HCT116 (cell line): ENCODE data around the gene PACS2. TPM values are rescaled to one million over a fixed set of nuclear protein-coding genes. Genes with fewer than 3 reads are reported as not detected.
"Not testable (repeated sequence)": the region's sequence is repeated elsewhere in the genome, so short reads cannot be mapped to it uniquely, and the experiment has no call there.

Experiments used
- ATAC-seq: fragments of 200-7000 bp; cut with Tn5 transposase; 2 replicates; pipeline ENCODE4 v1.9.1; 2020; ENCODE audit warnings: mild to moderate bottlenecking, moderate library complexity
- BruUV-seq: library from RNA; stranded (reverse); fragments of 400-500 nt; replicated peaks from 2 replicates; lab custom pipeline; 2021; lab: Mats Ljungman, UMichigan
- CTCF ChIA-PET: fragments of 300-600 bp; sonication (Branson Sonifier 250); formaldehyde crosslinking; loops from one replicate; lab custom pipeline; 2021; ENCODE audit warnings: antibody characterized with exemption; lab: Charles Lee
- POLR2A ChIA-PET: fragments of 300-600, 350-600 bp; sonication (Branson Sonifier 250); formaldehyde crosslinking; loops from one replicate; lab custom pipeline; 2021; ENCODE audit warnings: antibody characterized with exemption; lab: Charles Lee
- RAD21 ChIA-PET, 2 experiments: fragments of 300-600 bp; sonication (Branson Sonifier 250); formaldehyde crosslinking; loops; one replicate each; lab custom pipeline; 2023; ENCODE audit warnings: low total read pairs in 2 of 2; ENCODE audit not compliant: uncharacterized antibody in 2 of 2, unreplicated experiment in 2 of 2, low non-redundant PET in 1 of 2; lab: Charles Lee
- DNase-seq: peaks from one replicate; pipeline ENCODE4 v3.0.0-alpha.2; 2010; ENCODE audit warnings: low read depth, low spot score
- H2AFZ ChIP-seq: fragments of 200-600 bp; shearing (Covaris generic), sonication (generic); 2 replicates; pipeline ENCODE4 v1.6.1; 2017; ENCODE audit warnings: low read depth, mixed run types, mixed read lengths, antibody characterized with exemption, low read length; ENCODE audit not compliant: poor library complexity, severe bottlenecking
- H3K27ac ChIP-seq: 2 replicates; pipeline ENCODE4 v1.5.1; 2012; ENCODE audit warnings: low read depth, low read length
- H3K27me3 ChIP-seq: fragments of 200-600 bp; sonication (generic); 2 replicates; pipeline ENCODE4 v1.6.1; 2016; ENCODE audit warnings: mixed run types, low read length, mixed read lengths; ENCODE audit not compliant: insufficient read depth
- H3K36me3 ChIP-seq, 2 experiments: fragments of 200-500 bp in 1 of 2; fragments of 200-600 bp in 1 of 2; sonication (Bioruptor generic) in 1 of 2; sonication (generic) in 1 of 2; 2 replicates each; pipeline versions ENCODE4 v1.5.1 to v1.6.1; 2014 to 2016; ENCODE audit warnings: low read length in 2 of 2, inconsistent platforms in 1 of 2, mixed read lengths in 1 of 2, mixed run types in 1 of 2; ENCODE audit not compliant: insufficient read depth in 2 of 2, control insufficient read depth in 1 of 2
- H3K4me1 ChIP-seq, 2 experiments: fragments of 200-600 bp in 1 of 2; sonication (generic) in 1 of 2; 2 replicates each; pipeline versions ENCODE4 v1.5.1 to v1.6.1; 2012 to 2017; ENCODE audit warnings: low read length in 2 of 2, inconsistent platforms in 1 of 2, mild to moderate bottlenecking in 1 of 2, mixed read lengths in 1 of 2, mixed run types in 1 of 2, moderate library complexity in 1 of 2; ENCODE audit not compliant: insufficient read depth in 2 of 2, control insufficient read depth in 1 of 2
- H3K4me2 ChIP-seq: fragments of 200-600 bp; sonication (generic); 2 replicates; pipeline ENCODE4 v1.6.1; 2017; ENCODE audit warnings: mixed run types, low read length, mixed read lengths
- H3K4me3 ChIP-seq, 2 experiments: fragments of 200-600 bp in 1 of 2; sonication (generic) in 1 of 2; replicated peaks in 1 of 2; 2 replicates each; pipeline ENCODE4 v1.5.1; 2011 to 2016; ENCODE audit warnings: low read length in 2 of 2, control low read depth in 1 of 2, low read depth in 1 of 2, mild to moderate bottlenecking in 1 of 2, mixed read lengths in 1 of 2, mixed run types in 1 of 2
- H3K79me2 ChIP-seq: fragments of 200-600 bp; sonication (generic); 2 replicates; pipeline ENCODE4 v1.6.1; 2017; ENCODE audit warnings: mild to moderate bottlenecking, mixed run types, low read length, moderate library complexity, mixed read lengths; ENCODE audit not compliant: insufficient read depth
- H3K9ac ChIP-seq: fragments of 200-600 bp; sonication (generic); 2 replicates; pipeline ENCODE4 v1.6.1; 2016; ENCODE audit warnings: low read length, mixed read lengths
- H3K9me2 ChIP-seq: fragments of 200-600 bp; sonication (generic), shearing (Covaris generic); 2 replicates; pipeline ENCODE4 v1.6.1; 2017; ENCODE audit warnings: mixed run types, mild to moderate bottlenecking, moderate library complexity; ENCODE audit not compliant: insufficient read depth
- H3K9me3 ChIP-seq, 2 experiments: fragments of 200-500 bp in 1 of 2; fragments of 200-600 bp in 1 of 2; sonication (Bioruptor generic) in 1 of 2; sonication (generic) in 1 of 2; 2 replicates each; pipeline ENCODE4 v1.6.1; 2014 to 2017; ENCODE audit warnings: low read length in 2 of 2, mixed read lengths in 2 of 2, inconsistent platforms in 1 of 2, low read depth in 1 of 2, mild to moderate bottlenecking in 1 of 2, mixed run types in 1 of 2, moderate library complexity in 1 of 2; ENCODE audit not compliant: control insufficient read depth in 1 of 2, insufficient read depth in 1 of 2
- H4K20me1 ChIP-seq: fragments of 200-600 bp; sonication (generic), shearing (Covaris generic); 2 replicates; pipeline ENCODE4 v1.6.1; 2017; ENCODE audit warnings: mixed run types, mild to moderate bottlenecking, moderate library complexity; ENCODE audit not compliant: insufficient read depth
- CBX3 ChIP-seq: IDR thresholded peaks from 2 replicates; pipeline ENCODE4 v1.6.1; 2012; ENCODE audit warnings: low read depth
- CEBPB ChIP-seq: IDR thresholded peaks from 2 replicates; pipeline ENCODE4 v1.6.1; 2012; ENCODE audit warnings: low read depth
- EGR1 ChIP-seq: IDR thresholded peaks from 2 replicates; pipeline ENCODE4 v1.6.1; 2012; ENCODE audit warnings: low read depth
- EZH2phosphoT487 ChIP-seq: fragments of 200-600 bp; IDR thresholded peaks from 2 replicates; pipeline ENCODE4 v1.6.1; 2018; ENCODE audit warnings: antibody characterized with exemption, borderline replicate concordance
- SRF ChIP-seq: IDR thresholded peaks from 2 replicates; pipeline ENCODE4 v1.6.1; 2012; ENCODE audit warnings: low read depth
- TCF7L2 ChIP-seq: IDR thresholded peaks from 2 replicates; pipeline ENCODE4 v1.7.0; 2011; ENCODE audit warnings: borderline replicate concordance, inconsistent platforms; ENCODE audit not compliant: insufficient read depth, insufficient read length; ENCODE audit errors: extremely low read depth
- ZNF274 ChIP-seq: fragments of 200-500 bp; sonication (Bioruptor generic); IDR thresholded peaks from 2 replicates; pipeline ENCODE4 v1.6.1; 2014; ENCODE audit warnings: mild to moderate bottlenecking, low read depth, low read length, inconsistent platforms
- intact Hi-C: fragments of 100-400 bp; cut with micrococcal nuclease; formaldehyde crosslinking; loops from 2 replicates; pipeline ENCODE4 v1.10.0; 2022
- total RNA-seq: library from RNA; stranded (reverse); gene quantifications from one replicate; pipeline ENCODE4 v1.2.1, GENCODE V29; 2021; ENCODE audit not compliant: unreplicated experiment
- TF ChIP-seq, protein P1 (sequence below): IDR thresholded peaks from 2 replicates; pipeline ENCODE4 v1.6.1; 2011; ENCODE audit warnings: mild to moderate bottlenecking, low read length, moderate library complexity; ENCODE audit not compliant: insufficient replicate concordance; ENCODE audit errors: extremely low read depth

Gene PACS2
- total RNA-seq, 1 experiment from 2014 or later, result 75.5 TPM

DNA sequence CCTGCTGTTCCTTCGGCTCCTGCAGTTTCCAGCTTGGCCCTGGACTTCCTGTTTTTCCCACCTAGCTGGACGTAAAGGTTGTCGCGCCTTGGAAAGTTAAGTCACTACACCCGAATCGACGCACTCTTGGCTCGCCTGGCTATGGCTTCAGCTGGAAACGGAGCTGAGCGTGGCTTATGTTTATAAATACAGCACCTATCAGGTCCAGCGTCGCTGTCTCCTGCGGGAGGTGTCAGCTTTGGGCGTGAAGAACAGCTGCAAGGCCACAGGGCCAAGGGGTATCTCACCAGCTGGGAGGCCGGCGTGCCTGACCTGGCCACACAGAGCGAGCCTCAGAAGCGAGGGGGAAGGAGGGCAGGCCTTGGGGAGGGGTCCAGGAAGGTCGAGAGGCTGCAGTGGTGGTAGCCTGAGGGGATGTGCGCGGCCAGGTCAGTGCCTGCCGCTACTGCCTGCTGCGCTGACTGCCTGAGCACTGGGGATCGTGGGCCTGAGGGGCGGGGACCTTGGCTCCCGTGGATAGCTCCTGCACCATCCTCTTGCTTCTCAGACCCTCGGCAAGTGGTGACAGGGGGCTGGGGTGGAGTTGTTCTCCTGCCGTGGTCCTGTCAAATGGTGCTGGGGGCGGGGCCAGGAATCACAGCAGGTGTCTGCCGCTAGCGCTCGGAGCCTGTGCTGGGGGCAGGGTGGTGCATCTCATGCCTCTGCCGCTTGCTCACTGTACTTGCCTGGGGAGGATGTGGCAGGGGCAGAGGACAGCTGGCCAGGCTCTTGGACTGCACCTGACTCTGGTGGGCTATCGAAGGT lies 12.5 kb downstream of the PACS2 start:
- Histone ChIP-seq H3K4me2 (no peak overlapping the region), H3K27ac (no peak overlapping the region), H3K36me3 (no peaks in the 10 kb centered on the region), H3K4me3 (no peak overlapping the region), H3K9ac (no peak overlapping the region), H3K9me3 (no peaks in the 10 kb centered on the region), H3K27me3 (no peaks in the 10 kb centered on the region), H3K9me2 (no peaks in the 10 kb centered on the region), H4K20me1 (no peaks in the 10 kb centered on the region), H2AFZ (no peak overlapping the region), H3K79me2 (peaks cover 59% of the 10 kb centered on the region), H3K4me1 (peaks cover 17 to 20% of the 10 kb centered on the region in 2 experiments; a peak in 3 of 4 replicates)
- ChIA-PET POLR2A (interaction anchor here (1.0 kb wide), 1 partner anchor 26 kb away, joined by 4 read pairs; no protein-coding TSS in a partner anchor), CTCF (no interaction called here), RAD21 (no interaction called here)
- no peak for TF ChIP-seq SRF
- no peak for TF ChIP-seq EZH2phosphoT487
- no peak for TF ChIP-seq TCF7L2
- no peak for TF ChIP-seq ZNF274
- TF ChIP-seq, protein P1, sequence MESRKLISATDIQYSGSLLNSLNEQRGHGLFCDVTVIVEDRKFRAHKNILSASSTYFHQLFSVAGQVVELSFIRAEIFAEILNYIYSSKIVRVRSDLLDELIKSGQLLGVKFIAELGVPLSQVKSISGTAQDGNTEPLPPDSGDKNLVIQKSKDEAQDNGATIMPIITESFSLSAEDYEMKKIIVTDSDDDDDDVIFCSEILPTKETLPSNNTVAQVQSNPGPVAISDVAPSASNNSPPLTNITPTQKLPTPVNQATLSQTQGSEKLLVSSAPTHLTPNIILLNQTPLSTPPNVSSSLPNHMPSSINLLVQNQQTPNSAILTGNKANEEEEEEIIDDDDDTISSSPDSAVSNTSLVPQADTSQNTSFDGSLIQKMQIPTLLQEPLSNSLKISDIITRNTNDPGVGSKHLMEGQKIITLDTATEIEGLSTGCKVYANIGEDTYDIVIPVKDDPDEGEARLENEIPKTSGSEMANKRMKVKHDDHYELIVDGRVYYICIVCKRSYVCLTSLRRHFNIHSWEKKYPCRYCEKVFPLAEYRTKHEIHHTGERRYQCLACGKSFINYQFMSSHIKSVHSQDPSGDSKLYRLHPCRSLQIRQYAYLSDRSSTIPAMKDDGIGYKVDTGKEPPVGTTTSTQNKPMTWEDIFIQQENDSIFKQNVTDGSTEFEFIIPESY, result no peak
- no peak for TF ChIP-seq CEBPB
- TF ChIP-seq EGR1, result no peak
- TF ChIP-seq CBX3, result no peak
- intact Hi-C loops, result no loop called here
- no TSS peak for BruUV-seq
- DNase-seq, result no peak
- no peak for ATAC-seq

DNA sequence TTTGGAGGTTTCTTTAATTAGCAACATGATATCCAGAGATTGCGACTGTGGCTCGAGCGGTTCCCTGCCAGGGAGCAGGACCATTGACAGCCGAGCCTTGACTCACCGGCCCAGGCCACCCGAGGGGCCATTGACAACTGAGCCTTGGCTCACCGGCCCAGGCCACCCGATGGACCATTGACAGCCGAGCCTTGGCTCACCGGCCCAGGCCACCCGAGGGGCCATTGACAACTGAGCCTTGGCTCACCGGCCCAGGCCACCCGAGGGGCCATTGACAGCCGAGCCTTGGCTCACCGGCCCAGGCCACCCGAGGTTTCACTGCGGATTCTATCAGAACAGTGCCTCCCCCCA lies 13.1 kb downstream of the PACS2 start:
- H3K27ac ChIP-seq, H3K9me2 ChIP-seq, H3K4me2 ChIP-seq, BruUV-seq, H2AFZ ChIP-seq, DNase-seq, POLR2A ChIA-PET, H3K9ac ChIP-seq, H3K4me3 ChIP-seq, H3K27me3 ChIP-seq, H4K20me1 ChIP-seq, ATAC-seq, CTCF ChIA-PET, H3K9me3 ChIP-seq, RAD21 ChIA-PET, H3K36me3 ChIP-seq, intact Hi-C loops: not testable (repeated sequence)
- Histone ChIP-seq H3K79me2 (peaks cover 59% of the 10 kb centered on the region), H3K4me1 (peaks cover 17 to 20% of the 10 kb centered on the region in 2 experiments; a peak in 3 of 4 replicates)
